PC-9 (cell line): Measurements from ENCODE around the gene SLC1A5. TPM values are rescaled to one million over a fixed set of nuclear protein-coding genes. Genes with fewer than 3 reads are reported as not detected.
A peak's percentile ranks its signal among the peaks of the same experiment; 100 is the strongest.

Source experiments
- Bru-seq: library from RNA; stranded (reverse); fragments of 400-500 nt; gene quantifications from one replicate; lab custom pipeline; 2021; lab: Mats Ljungman, UMichigan
- BruChase-seq, 2 experiments: library from RNA; stranded (reverse); fragments of 400-500 nt; gene quantifications; one replicate each; lab custom pipeline; 2021; lab: Mats Ljungman, UMichigan
- BruUV-seq: library from RNA; stranded (reverse); fragments of 400-500 nt; replicated peaks from 2 replicates; lab custom pipeline; 2021; lab: Mats Ljungman, UMichigan
- CTCF ChIA-PET: fragments of 300-600 bp; sonication (Branson Sonifier 250); formaldehyde crosslinking; loops from one replicate; lab custom pipeline; 2022; ENCODE audit warnings: antibody characterized with exemption; lab: Charles Lee
- POLR2A ChIA-PET: fragments of 300-600 bp; sonication (Branson Sonifier 250); formaldehyde crosslinking; loops from one replicate; lab custom pipeline; 2022; ENCODE audit warnings: antibody characterized with exemption; ENCODE audit not compliant: unreplicated experiment; lab: Charles Lee
- DNase-seq, 2 experiments: peaks; one replicate each; pipeline versions ENCODE4 v3.0.0 to v3.0.0-alpha.2; 2015 to 2022; ENCODE audit warnings: mixed read lengths in 1 of 2
- H2AFZ ChIP-seq: fragments of 200-600 bp; sonication (generic); 2 replicates; pipeline ENCODE4 v1.8.1; 2017; ENCODE audit warnings: antibody characterized with exemption
- H3F3A ChIP-seq: fragments of 200-600 bp; sonication (generic); 2 replicates; pipeline ENCODE4 v1.8.1; 2017; ENCODE audit warnings: antibody characterized with exemption, mild to moderate bottlenecking, low read depth; ENCODE audit not compliant: insufficient read depth
- H3K27ac ChIP-seq: fragments of 200-600 bp; sonication (generic); 2 replicates; pipeline ENCODE4 v1.6.1; 2016; ENCODE audit warnings: mixed run types
- H3K27me3 ChIP-seq: fragments of 200-600 bp; sonication (generic); 2 replicates; pipeline ENCODE4 v1.6.1; 2016; ENCODE audit warnings: low read depth, mixed run types; ENCODE audit not compliant: insufficient read depth
- H3K36me3 ChIP-seq: fragments of 200-600 bp; sonication (generic); 2 replicates; pipeline ENCODE4 v1.6.1; 2016; ENCODE audit warnings: low read depth, mixed run types
- H3K4me1 ChIP-seq: fragments of 200-600 bp; sonication (generic); replicated peaks from 2 replicates; pipeline ENCODE4 v1.6.1; 2016; ENCODE audit warnings: mixed run types; ENCODE audit not compliant: insufficient read depth
- H3K4me2 ChIP-seq: fragments of 200-600 bp; sonication (generic); 2 replicates; pipeline ENCODE4 v1.6.1; 2017; ENCODE audit warnings: mixed run types
- H3K4me3 ChIP-seq: fragments of 200-600 bp; sonication (generic); 2 replicates; pipeline ENCODE4 v1.6.1; 2016; ENCODE audit warnings: mixed run types
- H3K79me2 ChIP-seq: fragments of 200-600 bp; sonication (generic); 2 replicates; pipeline ENCODE4 v1.6.1; 2017; ENCODE audit warnings: low read depth, mixed run types
- H3K9me2 ChIP-seq: fragments of 200-600 bp; sonication (generic); 2 replicates; pipeline ENCODE4 v1.8.1; 2017; ENCODE audit warnings: mild to moderate bottlenecking; ENCODE audit not compliant: insufficient read depth
- H3K9me3 ChIP-seq: fragments of 200-600 bp; sonication (generic); 2 replicates; pipeline ENCODE4 v1.8.1; 2016; ENCODE audit warnings: low read depth; ENCODE audit not compliant: insufficient read depth
- H4K20me1 ChIP-seq: fragments of 200-600 bp; sonication (generic); 2 replicates; pipeline ENCODE4 v1.8.1; 2017; ENCODE audit not compliant: insufficient read depth
- CTCF ChIP-seq: fragments of 200-600 bp; sonication (generic); conservative IDR thresholded peaks from 2 replicates; pipeline ENCODE4 v1.6.1; 2017; ENCODE audit warnings: mixed run types, antibody characterized with exemption, mild to moderate bottlenecking, moderate library complexity
- EZH2 ChIP-seq: fragments of 200-600 bp; sonication (generic); IDR thresholded peaks from 2 replicates; pipeline ENCODE4 v1.8.0; 2017; ENCODE audit warnings: antibody characterized with exemption, low read depth
- intact Hi-C: fragments of 100-400 bp; cut with micrococcal nuclease; formaldehyde crosslinking; loops from one replicate; pipeline ENCODE4 v1.10.0; 2022; ENCODE audit not compliant: unreplicated experiment
- long read RNA-seq: library from polyadenylated mRNA; stranded (forward); transcript quantifications from one replicate; pipeline ENCODE4 v2.0.0, GENCODE V29; 2022
- total RNA-seq: library from RNA; stranded (reverse); gene quantifications from 2 replicates; pipeline ENCODE4 v1.2.3, GENCODE V29; 2021

Gene SLC1A5
- 218 and 264 TPM in 2 replicates for total RNA-seq
- percentile 91 among the genes with signal in this experiment for Bru-seq, nascent RNA
- BruChase-seq, experiment 1, labeled RNA remaining after a 2-hour chase = percentile 89 among the genes with signal in this experiment
- BruChase-seq, experiment 2, labeled RNA remaining after a 6-hour chase = percentile 98 among the genes with signal in this experiment
- long read RNA-seq, transcript SLC1A5-205 (7 exons, 2,031 nt) = minor isoform, 80 of 567 reads
- long read RNA-seq, transcript SLC1A5-203 (8 exons, 2,882 nt) = major isoform, 333 of 567 reads
- long read RNA-seq, transcript SLC1A5-202 (7 exons, 1,872 nt) = minor isoform, 10 of 567 reads
- long read RNA-seq, transcript SLC1A5-201 (8 exons, 1,750 nt) = minor isoform, 29 of 567 reads
- long read RNA-seq, partial matches to known transcripts = 10 of 567 reads
- long read RNA-seq, other reads (novel, unspliced or antisense) = 105 of 567 reads

GRCh38 chr19:46788262-46788967 lies at the start of gene SLC1A5:
Gene SLC1A5 (minus strand): TSS chr19:46788594. CDS start chr19:46787965, 629 bp downstream.
- H3K79me2 ChIP-seq = peaks cover 47% of the 10 kb centered on the region
- peak within 1 kb of the TSS; percentile 98 for H3K4me3 ChIP-seq
- 0 out of 2 replicates have a peak within 1 kb of the TSS, but pooled peaks have one; percentile 28 for H2AFZ ChIP-seq

GRCh38 chr19:46838160-46838559 lies 49.8 kb upstream of the SLC1A5 start:
- no peak for DNase-seq
- Histone ChIP-seq H2AFZ (no peak overlapping the region), H3K36me3 (peaks cover 2% of the 10 kb centered on the region; the same call in 1 of the 2 replicates), H3K4me1 (peaks cover 19% of the 10 kb centered on the region), H3K4me2 (no peak overlapping the region), H3K79me2 (0 out of 2 replicates have a peak, but pooled peaks cover under 1% of the 10 kb centered on the region), H3F3A (peaks cover 55% of the 10 kb centered on the region), H4K20me1 (peaks cover 11% of the 10 kb centered on the region; the same call in 1 of the 2 replicates), H3K9me2 (no peaks in the 10 kb centered on the region), H3K9me3 (no peaks in the 10 kb centered on the region), H3K27ac (no peak overlapping the region), H3K27me3 (no peaks in the 10 kb centered on the region), H3K4me3 (no peak overlapping the region)
- TSS peak; percentile 62 for BruUV-seq
- intact Hi-C loops = no loop called here
- CTCF ChIA-PET = interaction anchor here (0.6 kb wide), 1 partner anchor 8 kb away, joined by 14 read pairs; no protein-coding TSS in a partner anchor
- POLR2A ChIA-PET = no interaction called here
- TF ChIP-seq CTCF (no peak), EZH2 (no peak)

More at GRCh38 chr19:46788262-46788967, at the start of gene SLC1A5:
- peak within 1 kb of the TSS; percentile 92 for H3K27ac ChIP-seq
- peak within 1 kb of the TSS; percentile 83 for H3K4me2 ChIP-seq
- H4K20me1 ChIP-seq = peaks cover 5% of the 10 kb centered on the region; the same call in 1 of the 2 replicates
- DNase-seq = peak; percentile 94 to 98
- TF ChIP-seq CTCF (no peak), EZH2 (no peak)
- H3K36me3 ChIP-seq = peaks cover 21% of the 10 kb centered on the region
- no peaks in the 10 kb centered on the region for H3K27me3 ChIP-seq
- H3K4me1 ChIP-seq = peaks cover 40% of the 10 kb centered on the region
- no peaks in the 10 kb centered on the region for H3K9me3 ChIP-seq
- intact Hi-C loops = loop anchor here (1.0 to 5.0 kb wide), 3 partner anchors 37 to 114 kb away; no protein-coding TSS in a partner anchor
- CTCF ChIA-PET = interaction anchor here (0.6 kb wide), 1 partner anchor 41 kb away, joined by 12 read pairs; no protein-coding TSS in a partner anchor
- POLR2A ChIA-PET = interaction anchor here (0.5 to 0.7 kb wide), 6 partner anchors 18 to 437 kb away, joined by 3 to 16 read pairs (median 5); partner anchors contain the start of gene PRKD2
- H3F3A ChIP-seq = peaks cover 56% of the 10 kb centered on the region
- no peaks in the 10 kb centered on the region for H3K9me2 ChIP-seq
- BruUV-seq = TSS peak; percentile 76

- Histone ChIP-seq H2AFZ (no peak overlapping the region), H3F3A (peaks cover 46% of the 10 kb centered on the region), H3K27ac (no peak overlapping the region), H3K4me2 (no peak overlapping the region), H3K9me2 (no peaks in the 10 kb centered on the region), H3K4me3 (no peak overlapping the region), H3K27me3 (no peaks in the 10 kb centered on the region), H3K4me1 (peaks cover 3% of the 10 kb centered on the region), H3K9me3 (no peaks in the 10 kb centered on the region), H3K79me2 (no peaks in the 10 kb centered on the region), H3K36me3 (no peaks in the 10 kb centered on the region), H4K20me1 (peaks cover 7% of the 10 kb centered on the region; the same call in 1 of the 2 replicates)
- ChIA-PET POLR2A (no interaction called here), CTCF (no interaction called here)
- TF ChIP-seq EZH2 = no peak
- TF ChIP-seq CTCF = no peak
- intact Hi-C loops = no loop called here
- no TSS peak for BruUV-seq
- DNase-seq = no peak
Observed at GRCh38 chr19:46834984-46835383, 46.6 kb upstream of the SLC1A5 start.
